ENCODE measurements around the gene TRIOBP.

TRIOBP gene

DNA sequence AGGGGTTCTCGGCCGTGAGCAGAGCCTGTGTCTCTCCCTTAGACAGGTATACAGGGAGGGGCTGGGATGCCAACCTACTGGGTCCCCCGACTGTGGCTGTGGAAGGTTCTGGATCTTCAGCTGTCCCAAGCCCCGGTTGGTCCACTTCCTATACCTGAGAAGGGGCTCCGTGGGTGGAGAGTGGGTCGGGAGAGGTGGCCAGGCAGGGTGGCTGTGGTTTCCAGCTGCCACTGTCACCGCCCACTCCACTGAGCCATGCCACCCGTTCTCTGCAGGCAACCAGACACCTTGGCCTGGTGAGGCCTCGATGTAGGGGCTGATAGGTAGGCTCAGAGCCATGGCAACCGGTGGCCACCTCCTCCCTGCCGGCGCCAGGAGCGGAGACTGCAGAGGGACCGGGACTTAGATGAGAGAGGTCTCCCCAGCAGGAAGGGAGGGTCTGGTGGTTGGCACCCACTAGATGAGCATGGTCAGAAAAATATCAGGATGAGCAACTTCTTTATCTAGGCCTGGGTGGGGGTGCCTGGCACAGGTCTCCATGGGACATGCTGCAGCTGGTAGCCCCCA, 53.8 kb downstream of the TRIOBP start:
- no peak for DNase-seq

DNA sequence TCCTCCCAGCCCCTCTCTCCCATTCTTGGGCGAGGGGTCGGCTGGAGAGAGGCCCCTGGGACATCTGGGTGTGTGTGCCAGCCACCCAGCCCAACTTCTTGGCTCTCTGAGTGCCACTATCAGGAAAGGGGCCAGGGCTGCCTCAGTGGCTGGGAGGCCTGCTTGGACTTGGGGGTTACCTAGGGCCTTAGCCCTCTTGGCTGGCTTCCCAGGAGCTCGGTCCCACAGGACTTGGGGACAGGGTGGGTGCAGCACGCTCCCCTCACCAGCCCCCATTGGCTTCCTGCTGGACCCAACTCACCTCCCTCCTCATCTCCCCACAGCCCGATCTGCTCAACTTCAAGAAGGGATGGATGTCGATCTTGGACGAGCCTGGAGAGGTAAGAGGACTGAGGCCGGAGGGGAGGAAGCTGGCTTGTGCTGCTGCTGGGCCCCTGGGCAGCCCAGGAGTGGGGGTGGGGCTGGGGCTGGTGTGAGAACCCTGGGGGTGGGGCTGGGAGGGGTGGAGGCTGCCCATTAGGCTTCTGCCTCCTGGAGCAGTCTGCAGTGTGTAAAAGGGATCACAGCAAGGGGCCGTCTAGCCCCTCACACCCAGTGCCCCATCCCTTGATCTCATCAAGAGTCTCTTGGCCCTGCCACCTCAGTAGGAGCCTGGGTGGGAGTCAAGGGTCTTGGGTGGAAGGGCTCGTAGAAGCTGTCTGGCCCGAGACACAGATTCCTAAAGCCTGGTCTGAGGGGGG, 54.8 kb downstream of the TRIOBP start:
- no peak for DNase-seq

- DNase-seq: no peak
These were observed 55.6 kb downstream of the TRIOBP start for GRCh38 chr22:37752189-37753087.

DNA sequence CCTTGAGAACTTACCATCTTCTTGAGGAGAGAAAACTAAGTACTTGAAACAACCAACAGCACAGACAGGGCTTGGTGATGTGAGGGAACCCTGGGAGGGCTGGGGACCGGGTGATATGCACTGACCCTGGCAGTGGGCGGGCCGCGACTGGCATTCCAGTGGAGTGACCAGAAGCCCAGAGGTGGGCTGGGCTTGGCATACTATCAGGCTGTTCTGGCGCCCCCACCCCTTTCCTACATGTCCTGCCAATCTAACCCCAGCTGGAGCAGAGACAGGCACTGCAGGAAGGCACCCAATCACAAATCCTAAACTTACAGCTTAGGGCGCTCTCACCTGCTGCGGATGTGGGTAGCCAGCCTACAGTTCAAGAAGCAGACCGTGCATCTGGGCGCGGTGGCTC, 56.9 kb downstream of the TRIOBP start:
- no peak for DNase-seq

DNA sequence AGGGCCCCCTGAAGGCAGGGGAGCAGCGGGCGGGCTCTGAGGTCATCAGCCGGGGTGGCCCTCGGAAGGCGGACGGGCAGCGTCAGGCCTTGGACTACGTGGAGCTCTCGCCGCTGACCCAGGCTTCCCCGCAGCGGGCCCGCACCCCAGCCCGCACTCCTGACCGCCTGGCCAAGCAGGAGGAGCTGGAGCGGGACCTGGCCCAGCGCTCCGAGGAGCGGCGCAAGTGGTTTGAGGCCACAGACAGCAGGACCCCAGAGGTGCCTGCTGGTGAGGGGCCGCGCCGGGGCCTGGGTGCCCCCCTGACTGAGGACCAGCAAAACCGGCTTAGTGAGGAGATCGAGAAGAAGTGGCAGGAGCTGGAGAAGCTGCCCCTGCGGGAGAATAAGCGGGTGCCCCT, 60.8 kb downstream of the TRIOBP start:
- no peak for DNase-seq

- DNase-seq: no peak
These were observed 61.8 kb downstream of the TRIOBP start for GRCh38 chr22:37758694-37759093.

DNA sequence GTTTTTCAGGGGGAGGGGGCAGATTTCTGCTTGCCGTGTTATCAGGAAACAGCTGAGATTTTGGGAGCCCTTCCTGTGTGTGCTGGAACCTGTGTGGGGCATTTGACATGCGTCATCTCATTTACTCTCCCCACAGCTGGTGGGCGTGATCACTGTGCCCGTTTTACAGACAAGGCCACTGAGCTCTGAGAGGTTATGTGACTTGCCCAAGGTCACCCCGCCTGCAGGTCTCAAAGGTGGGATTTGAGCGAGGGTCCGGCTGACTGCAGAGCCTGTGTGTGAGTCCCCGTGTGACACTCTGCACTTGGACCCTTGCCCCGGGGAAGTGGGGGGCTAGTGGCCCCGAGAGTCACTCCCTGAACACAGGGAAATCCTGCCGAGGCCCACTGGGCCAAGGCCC, 62.4 kb downstream of the TRIOBP start:
- no peak for DNase-seq

GRCh38 chr22:37760152-37760551, 63.3 kb downstream of the TRIOBP start:
- DNase-seq: no peak

DNA sequence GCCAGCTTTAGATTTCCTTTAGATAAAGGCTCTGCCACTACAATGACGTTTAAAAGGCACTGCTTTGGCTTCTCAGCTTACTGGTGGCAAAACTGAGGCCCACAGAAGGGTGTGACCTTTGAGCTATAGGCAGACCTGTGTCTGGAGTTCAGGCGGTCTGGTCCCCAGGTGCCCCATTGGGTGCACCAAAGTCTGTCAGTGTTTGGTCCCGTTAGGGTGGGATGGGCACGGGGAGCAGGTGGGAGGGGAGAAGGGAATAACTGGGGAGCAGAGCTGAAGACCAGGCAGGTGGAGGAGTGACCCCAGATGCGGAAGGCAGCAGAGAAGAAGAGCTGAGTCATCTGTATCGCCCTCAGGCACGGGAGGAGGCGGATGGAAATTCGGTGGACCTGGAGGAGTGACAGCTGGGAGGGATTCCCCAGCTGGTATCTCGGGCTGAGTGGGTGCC, 65.6 kb downstream of the TRIOBP start:
- no peak for DNase-seq

- no peak for DNase-seq
These were observed 66.2 kb downstream of the TRIOBP start for GRCh38 chr22:37763012-37763411.

DNA sequence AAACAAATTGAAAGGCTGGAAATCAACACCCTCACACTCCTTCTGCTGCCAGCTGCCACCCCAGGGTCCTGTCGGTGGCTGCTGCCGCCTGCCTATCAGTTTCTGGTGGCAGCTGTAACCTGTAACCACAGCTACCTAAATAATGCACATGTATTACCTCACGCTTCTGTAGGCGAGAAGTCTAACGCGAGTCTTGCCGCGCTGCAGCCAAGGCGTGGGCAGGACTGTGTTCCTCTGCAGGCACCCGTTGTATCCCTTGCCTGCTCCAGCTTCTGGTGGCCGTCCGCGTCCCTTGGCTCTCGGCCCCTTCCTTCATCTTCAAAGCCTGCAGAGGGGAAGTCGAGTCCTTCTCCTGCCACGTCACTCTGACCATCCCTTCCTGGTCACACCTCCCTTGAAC, 66.8 kb downstream of the TRIOBP start:
- DNase-seq: no peak

GRCh38 chr22:37764622-37765021, 67.8 kb downstream of the TRIOBP start:
- no peak for DNase-seq

GRCh38 chr22:37765498-37765897, 68.7 kb downstream of the TRIOBP start:
- no peak for DNase-seq

DNA sequence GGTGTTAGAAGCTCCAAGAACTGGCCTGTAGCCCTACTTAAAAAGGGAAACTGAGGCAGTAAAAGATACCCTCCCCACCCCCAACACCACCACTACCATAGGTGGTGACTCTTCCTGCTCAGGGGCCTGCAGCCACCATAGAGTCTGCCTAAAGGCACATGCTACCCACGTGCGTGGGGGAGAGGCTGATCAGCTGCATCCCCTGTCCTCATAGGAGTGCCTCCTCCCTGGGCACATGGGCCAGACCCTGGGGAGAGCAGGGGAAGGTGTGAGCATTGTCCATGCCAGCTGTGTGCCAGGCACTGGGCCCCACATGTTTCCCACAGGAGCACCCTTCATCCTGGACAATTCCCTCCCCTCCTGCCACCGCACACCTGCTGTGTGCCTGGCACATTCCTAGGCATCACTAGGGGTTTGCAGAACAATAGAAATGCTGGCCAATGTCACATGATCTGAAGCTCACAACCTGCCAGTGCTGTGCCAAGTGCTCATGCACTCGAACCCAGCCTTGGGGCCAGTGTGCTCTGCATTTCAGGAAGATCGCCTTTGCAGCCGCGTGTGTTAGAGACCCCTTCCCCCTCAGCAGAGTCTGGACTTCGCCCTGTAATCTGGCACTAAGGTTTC, 69.2 kb downstream of the TRIOBP start:
- DNase-seq: no peak

DNA sequence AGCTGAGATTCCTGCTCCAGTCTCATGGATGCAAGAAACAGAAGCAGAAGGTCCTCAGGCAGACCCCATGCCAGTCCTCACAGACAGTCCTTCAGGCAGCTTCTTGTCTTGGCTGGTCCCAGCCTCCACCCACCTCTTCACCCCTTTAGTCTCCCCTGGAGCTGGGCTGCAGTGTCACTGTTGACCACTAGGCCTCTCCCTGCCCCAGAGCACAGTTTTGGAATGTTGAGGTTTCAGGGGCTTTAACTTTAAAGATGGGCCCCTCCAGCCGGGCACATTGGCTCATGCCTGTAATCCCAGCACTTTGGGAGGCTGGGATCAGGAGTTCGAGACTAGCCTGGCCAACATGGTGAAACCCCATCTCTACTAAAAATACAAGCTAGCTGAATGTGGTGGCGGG, 71.4 kb downstream of the TRIOBP start:
- no peak for DNase-seq

- DNase-seq: no peak
These were observed 72.2 kb downstream of the TRIOBP start for GRCh38 chr22:37769056-37769455.

- DNase-seq: no peak
These were observed 74.2 kb downstream of the TRIOBP start for GRCh38 chr22:37771081-37771480.

GRCh38 chr22:37771702-37772427, 75.0 kb downstream of the TRIOBP start:
- DNase-seq: no peak

GRCh38 chr22:37774728-37775127, 77.9 kb downstream of the TRIOBP start:
- DNase-seq: no peak

DNA sequence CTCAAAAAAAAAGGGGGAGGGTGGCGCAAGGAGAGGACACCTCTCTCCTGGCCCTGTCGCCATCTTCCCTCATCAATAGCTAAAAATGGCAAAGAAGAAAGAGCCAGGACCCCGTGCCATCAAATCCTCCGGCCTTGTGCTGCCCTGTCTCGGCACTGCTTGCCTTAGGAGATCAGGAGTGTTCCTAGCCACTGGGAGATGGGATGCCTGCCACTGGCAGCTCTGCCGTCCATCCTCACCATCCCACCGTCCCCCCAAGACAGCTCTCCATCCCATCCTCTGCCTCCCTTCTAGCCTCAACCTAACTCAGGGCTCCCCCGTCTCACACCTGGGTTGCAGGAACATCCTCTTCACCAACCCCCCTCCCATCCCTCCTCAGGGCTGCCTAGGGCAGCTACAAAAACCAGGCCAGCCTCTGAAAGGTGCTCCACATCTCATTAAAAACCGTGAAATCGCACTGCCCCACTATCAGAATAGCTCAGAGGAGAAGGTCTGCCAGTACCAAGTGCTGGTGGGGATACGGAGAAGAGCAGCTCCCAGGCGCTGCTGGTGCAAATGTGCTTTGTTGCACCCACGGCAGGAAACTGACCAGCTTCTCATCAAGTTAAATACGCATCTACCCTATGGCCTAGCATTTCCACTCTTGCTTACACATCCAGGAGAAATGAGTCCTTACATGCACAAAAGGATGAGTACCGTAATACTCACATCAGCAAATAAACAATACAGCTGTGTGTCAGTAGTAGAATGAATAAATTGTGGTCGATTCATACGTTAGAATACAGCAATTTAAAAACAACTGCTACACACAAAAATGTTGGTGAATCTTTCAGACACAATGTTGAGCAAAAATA, 79.2 kb downstream of the TRIOBP start:
- DNase-seq: no peak

- no peak for DNase-seq
These were observed 79.8 kb downstream of the TRIOBP start for GRCh38 chr22:37776639-37777005.
